Measurements from ENCODE around the gene HECTD4. TPM values are rescaled to one million over a fixed set of nuclear protein-coding genes. Genes with fewer than 3 reads are reported as not detected.
A peak's percentile ranks its signal among the peaks of the same experiment; 100 is the strongest.
"Not testable (repeated sequence)": the region's sequence is repeated elsewhere in the genome, so short reads cannot be mapped to it uniquely, and the experiment has no call there.

The HECTD4 gene
- total RNA-seq, 1 experiment from 2014 or later: 24.6 TPM

- ChIA-PET CTCF (no interaction called here), POLR2A (ENCODE audit: unreplicated experiment) (no interaction called here)
- Histone ChIP-seq H3K9me3 (ENCODE audit: low read length) (no peaks in the 10 kb centered on the region), H2AFZ (ENCODE audit: low read length) (no peak overlapping the region), H3K9me2 (replicated peaks; ENCODE audit: low read length) (no peaks in the 10 kb centered on the region), H3K9ac (ENCODE audit: low read length) (no peak overlapping the region), H3K79me2 (ENCODE audit: low read length) (peaks cover 65% of the 10 kb centered on the region), H3K4me3 (ENCODE audit: low read length) (no peak overlapping the region), H3F3A (ENCODE audit: low read length, unreplicated experiment) (no peaks in the 10 kb centered on the region), H3K4me1 (ENCODE audit: insufficient read depth, low read length) (peaks cover 26% of the 10 kb centered on the region), H3K27me3 (ENCODE audit: low read length) (no peaks in the 10 kb centered on the region), H3K36me3 (ENCODE audit: low read depth, low read length) (no peaks in the 10 kb centered on the region), H3K27ac (ENCODE audit: low read length) (no peak overlapping the region), H4K20me1 (ENCODE audit: low read length) (peaks cover 19% of the 10 kb centered on the region; the same call in 1 of the 2 replicates), H3K4me2 (ENCODE audit: low read length) (no peak overlapping the region)
- BruUV-seq (replicated peaks): no TSS peak
- no peak for ATAC-seq
- intact Hi-C loops (cut with micrococcal nuclease): no loop called here
- no peak for TF ChIP-seq EZH2phosphoT487 (IDR thresholded peaks at IDR 0.05; ENCODE audit: borderline replicate concordance, low read length)
- no peak for TF ChIP-seq CTCF (conservative IDR thresholded peaks at IDR 0.05; ENCODE audit: low read depth, low read length)
- no peak for TF ChIP-seq EZH2 (IDR thresholded peaks at IDR 0.05; ENCODE audit: low read length, unreplicated experiment)
- no peak for DNase-seq
Measured at GRCh38 chr12:112342587-112342986, 39.6 kb downstream of the HECTD4 start.

GRCh38 chr12:112341046-112341825 is 41.0 kb downstream of the HECTD4 start:
- no peaks in the 10 kb centered on the region for H3K9me3 ChIP-seq (ENCODE audit: low read length)
- H4K20me1 ChIP-seq (ENCODE audit: low read length): peaks cover 19% of the 10 kb centered on the region; the same call in 1 of the 2 replicates
- H3K27me3 ChIP-seq (ENCODE audit: low read length): no peaks in the 10 kb centered on the region
- peak overlapping the region; percentile 3; the same call in 1 of the 2 replicates for H3K4me3 ChIP-seq (ENCODE audit: low read length)
- intact Hi-C loops (cut with micrococcal nuclease): loop anchor here (1.0 to 2.0 kb wide), 2 partner anchors 42 to 89 kb away; partner anchors contain the start of gene HECTD4
- BruUV-seq (replicated peaks): no TSS peak
- H3K27ac ChIP-seq (ENCODE audit: low read length): peak overlapping the region; percentile 9
- ChIA-PET CTCF (interaction anchor here (0.5 to 0.6 kb wide), 2 partner anchors 56 to 419 kb away, joined by 3 to 4 read pairs; no protein-coding TSS in a partner anchor), POLR2A (ENCODE audit: unreplicated experiment) (no interaction called here)
- H3F3A ChIP-seq (ENCODE audit: low read length, unreplicated experiment): no peaks in the 10 kb centered on the region
- H3K4me2 ChIP-seq (ENCODE audit: low read length): peak overlapping the region; percentile 63
- peaks cover 58% of the 10 kb centered on the region for H3K79me2 ChIP-seq (ENCODE audit: low read length)
- TF ChIP-seq EZH2 (IDR thresholded peaks at IDR 0.05; ENCODE audit: low read length, unreplicated experiment): no peak
- no peak for TF ChIP-seq CTCF (conservative IDR thresholded peaks at IDR 0.05; ENCODE audit: low read depth, low read length)
- TF ChIP-seq EZH2phosphoT487 (IDR thresholded peaks at IDR 0.05; ENCODE audit: borderline replicate concordance, low read length): no peak
- no peak overlapping the region for H3K9ac ChIP-seq (ENCODE audit: low read length)
- peak; percentile 94 for DNase-seq
- H3K9me2 ChIP-seq (replicated peaks; ENCODE audit: low read length): no peaks in the 10 kb centered on the region
- no peaks in the 10 kb centered on the region for H3K36me3 ChIP-seq (ENCODE audit: low read depth, low read length)
- peak; percentile 96 for ATAC-seq
- no peak overlapping the region for H2AFZ ChIP-seq (ENCODE audit: low read length)
- peaks cover 26% of the 10 kb centered on the region for H3K4me1 ChIP-seq (ENCODE audit: insufficient read depth, low read length)

- H3K79me2 ChIP-seq (ENCODE audit: low read length): peaks cover 57% of the 10 kb centered on the region
- H3K4me3 ChIP-seq (ENCODE audit: low read length): no peak overlapping the region
- no peaks in the 10 kb centered on the region for H3K9me3 ChIP-seq (ENCODE audit: low read length)
- ChIA-PET POLR2A (ENCODE audit: unreplicated experiment) (no interaction called here), CTCF (interaction anchor here (0.5 kb wide), 1 partner anchor 57 kb away, joined by 3 read pairs; no protein-coding TSS in a partner anchor)
- ATAC-seq (no peak), DNase-seq (no peak)
- H3K27me3 ChIP-seq (ENCODE audit: low read length): no peaks in the 10 kb centered on the region
- H4K20me1 ChIP-seq (ENCODE audit: low read length): peaks cover 19% of the 10 kb centered on the region; the same call in 1 of the 2 replicates
- no peak overlapping the region for H3K9ac ChIP-seq (ENCODE audit: low read length)
- no peaks in the 10 kb centered on the region for H3K36me3 ChIP-seq (ENCODE audit: low read depth, low read length)
- no peak overlapping the region for H2AFZ ChIP-seq (ENCODE audit: low read length)
- no TSS peak for BruUV-seq (replicated peaks)
- no peak overlapping the region for H3K4me2 ChIP-seq (ENCODE audit: low read length)
- H3K4me1 ChIP-seq (ENCODE audit: insufficient read depth, low read length): peaks cover 26% of the 10 kb centered on the region
- H3F3A ChIP-seq (ENCODE audit: low read length, unreplicated experiment): no peaks in the 10 kb centered on the region
- no peak overlapping the region for H3K27ac ChIP-seq (ENCODE audit: low read length)
- TF ChIP-seq CTCF (conservative IDR thresholded peaks at IDR 0.05; ENCODE audit: low read depth, low read length): no peak
- TF ChIP-seq EZH2 (IDR thresholded peaks at IDR 0.05; ENCODE audit: low read length, unreplicated experiment): no peak
- TF ChIP-seq EZH2phosphoT487 (IDR thresholded peaks at IDR 0.05; ENCODE audit: borderline replicate concordance, low read length): no peak
- no peaks in the 10 kb centered on the region for H3K9me2 ChIP-seq (replicated peaks; ENCODE audit: low read length)
- intact Hi-C loops (cut with micrococcal nuclease): loop anchor here (2.0 kb wide), 1 partner anchor 43 kb away; the partner anchor contains the start of gene HECTD4
Measured at GRCh38 chr12:112340230-112340629, 42.0 kb downstream of the HECTD4 start.

- H3K9me2 ChIP-seq (replicated peaks; ENCODE audit: low read length); POLR2A ChIA-PET (ENCODE audit: unreplicated experiment); H3K27ac ChIP-seq (ENCODE audit: low read length); H2AFZ ChIP-seq (ENCODE audit: low read length); DNase-seq; H3K4me2 ChIP-seq (ENCODE audit: low read length); H3K9me3 ChIP-seq (ENCODE audit: low read length); H3K36me3 ChIP-seq (ENCODE audit: low read depth, low read length); H3K4me3 ChIP-seq (ENCODE audit: low read length); BruUV-seq (replicated peaks); H3F3A ChIP-seq (ENCODE audit: low read length, unreplicated experiment); H3K9ac ChIP-seq (ENCODE audit: low read length); CTCF ChIA-PET; H4K20me1 ChIP-seq (ENCODE audit: low read length); intact Hi-C loops (cut with micrococcal nuclease); H3K27me3 ChIP-seq (ENCODE audit: low read length); ATAC-seq; H3K4me1 ChIP-seq (ENCODE audit: insufficient read depth, low read length): not testable (repeated sequence)
- peaks cover 15% of the 10 kb centered on the region for H3K79me2 ChIP-seq (ENCODE audit: low read length)
Measured at GRCh38 chr12:112334999-112335398, 47.2 kb downstream of the HECTD4 start.

Data from PC-3 (cell line).